HL-60 (cell line): ENCODE measurements around the gene ENPP6.

Experiments
- CTCF ChIP-seq: IDR thresholded peaks from one replicate; pipeline ENCODE4 v1.5.1; 2011; ENCODE audit warnings: low read length, control low read depth, inconsistent platforms; ENCODE audit not compliant: insufficient read depth
- POLR2AphosphoS5 ChIP-seq: IDR thresholded peaks from 2 replicates; pipeline ENCODE4 v1.6.1; 2012; ENCODE audit warnings: low read depth
- SPI1 ChIP-seq: IDR thresholded peaks from 2 replicates; pipeline ENCODE4 v1.6.1; 2012; ENCODE audit warnings: low read depth, mild to moderate bottlenecking, borderline replicate concordance
- TF ChIP-seq, protein P1 (sequence below): IDR thresholded peaks from 2 replicates; pipeline ENCODE4 v1.6.1; 2012; ENCODE audit warnings: low read depth; ENCODE audit not compliant: insufficient replicate concordance

- TF ChIP-seq CTCF (no peak), POLR2AphosphoS5 (no peak), SPI1 (no peak)
- TF ChIP-seq, protein P1, sequence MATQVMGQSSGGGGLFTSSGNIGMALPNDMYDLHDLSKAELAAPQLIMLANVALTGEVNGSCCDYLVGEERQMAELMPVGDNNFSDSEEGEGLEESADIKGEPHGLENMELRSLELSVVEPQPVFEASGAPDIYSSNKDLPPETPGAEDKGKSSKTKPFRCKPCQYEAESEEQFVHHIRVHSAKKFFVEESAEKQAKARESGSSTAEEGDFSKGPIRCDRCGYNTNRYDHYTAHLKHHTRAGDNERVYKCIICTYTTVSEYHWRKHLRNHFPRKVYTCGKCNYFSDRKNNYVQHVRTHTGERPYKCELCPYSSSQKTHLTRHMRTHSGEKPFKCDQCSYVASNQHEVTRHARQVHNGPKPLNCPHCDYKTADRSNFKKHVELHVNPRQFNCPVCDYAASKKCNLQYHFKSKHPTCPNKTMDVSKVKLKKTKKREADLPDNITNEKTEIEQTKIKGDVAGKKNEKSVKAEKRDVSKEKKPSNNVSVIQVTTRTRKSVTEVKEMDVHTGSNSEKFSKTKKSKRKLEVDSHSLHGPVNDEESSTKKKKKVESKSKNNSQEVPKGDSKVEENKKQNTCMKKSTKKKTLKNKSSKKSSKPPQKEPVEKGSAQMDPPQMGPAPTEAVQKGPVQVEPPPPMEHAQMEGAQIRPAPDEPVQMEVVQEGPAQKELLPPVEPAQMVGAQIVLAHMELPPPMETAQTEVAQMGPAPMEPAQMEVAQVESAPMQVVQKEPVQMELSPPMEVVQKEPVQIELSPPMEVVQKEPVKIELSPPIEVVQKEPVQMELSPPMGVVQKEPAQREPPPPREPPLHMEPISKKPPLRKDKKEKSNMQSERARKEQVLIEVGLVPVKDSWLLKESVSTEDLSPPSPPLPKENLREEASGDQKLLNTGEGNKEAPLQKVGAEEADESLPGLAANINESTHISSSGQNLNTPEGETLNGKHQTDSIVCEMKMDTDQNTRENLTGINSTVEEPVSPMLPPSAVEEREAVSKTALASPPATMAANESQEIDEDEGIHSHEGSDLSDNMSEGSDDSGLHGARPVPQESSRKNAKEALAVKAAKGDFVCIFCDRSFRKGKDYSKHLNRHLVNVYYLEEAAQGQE = no peak
Measured at GRCh38 chr4:184192933-184193332, 24.7 kb downstream of the ENPP6 start.
